ENCODE measurements around the gene GTF3C4. TPM values are rescaled to one million over a fixed set of nuclear protein-coding genes. Genes with fewer than 3 reads are reported as not detected.

Gene GTF3C4
- total and polyA plus RNA-seq, 11 donors = 1.4 to 11.7 (median 8.8) TPM

DNA sequence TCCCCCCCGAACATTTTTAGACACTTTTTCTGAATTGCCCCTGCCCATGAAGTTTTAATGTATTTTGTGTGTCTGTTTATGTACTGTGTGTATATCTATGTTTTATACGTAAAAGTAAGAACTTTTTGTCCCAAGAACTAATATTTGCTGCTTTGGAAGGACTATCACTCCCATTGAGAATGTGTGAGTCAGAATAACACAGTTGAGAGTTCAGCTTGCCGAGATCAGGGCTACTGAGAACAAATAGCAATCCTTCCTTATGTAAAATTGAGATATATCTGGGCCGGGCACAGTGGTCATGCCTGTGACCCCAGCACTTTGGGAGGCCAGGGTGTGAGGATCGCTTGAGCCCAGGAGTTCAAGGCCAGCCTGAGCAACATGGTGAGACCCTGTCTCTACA is 11.3 kb downstream of the GTF3C4 start:
- Histone ChIP-seq H3K4me1 (peaks cover 0 to 8% (median 0%) of the 10 kb centered on the region in 12 donors), H3K36me3 (peaks cover 0 to 75% (median 63%) of the 10 kb centered on the region in 9 donors), H3K9me3 (no peaks in the 10 kb centered on the region), H3K27ac (no peak overlapping the region), H3K27me3 (no peaks in the 10 kb centered on the region), H3K4me3 (no peak overlapping the region)
- no peak for TF ChIP-seq POLR2A (IDR thresholded peaks at IDR 0.05)
- TF ChIP-seq, protein P1, sequence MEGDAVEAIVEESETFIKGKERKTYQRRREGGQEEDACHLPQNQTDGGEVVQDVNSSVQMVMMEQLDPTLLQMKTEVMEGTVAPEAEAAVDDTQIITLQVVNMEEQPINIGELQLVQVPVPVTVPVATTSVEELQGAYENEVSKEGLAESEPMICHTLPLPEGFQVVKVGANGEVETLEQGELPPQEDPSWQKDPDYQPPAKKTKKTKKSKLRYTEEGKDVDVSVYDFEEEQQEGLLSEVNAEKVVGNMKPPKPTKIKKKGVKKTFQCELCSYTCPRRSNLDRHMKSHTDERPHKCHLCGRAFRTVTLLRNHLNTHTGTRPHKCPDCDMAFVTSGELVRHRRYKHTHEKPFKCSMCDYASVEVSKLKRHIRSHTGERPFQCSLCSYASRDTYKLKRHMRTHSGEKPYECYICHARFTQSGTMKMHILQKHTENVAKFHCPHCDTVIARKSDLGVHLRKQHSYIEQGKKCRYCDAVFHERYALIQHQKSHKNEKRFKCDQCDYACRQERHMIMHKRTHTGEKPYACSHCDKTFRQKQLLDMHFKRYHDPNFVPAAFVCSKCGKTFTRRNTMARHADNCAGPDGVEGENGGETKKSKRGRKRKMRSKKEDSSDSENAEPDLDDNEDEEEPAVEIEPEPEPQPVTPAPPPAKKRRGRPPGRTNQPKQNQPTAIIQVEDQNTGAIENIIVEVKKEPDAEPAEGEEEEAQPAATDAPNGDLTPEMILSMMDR (IDR thresholded peaks at IDR 0.05) = no peak
- DNase-seq (no peak), ATAC-seq (no peak)
- WGBS, 4 donors = 73 to 89% (median 83%) methylated on average over 5 of the region's 5 CpGs
- intact Hi-C loops (cut with DNase I) = no loop called here

- no peak for DNase-seq
- no peak overlapping the region for H3K27ac ChIP-seq
- ATAC-seq = peak; percentile 31 to 45 (median 33)
Measured at GRCh38 chr9:132683873-132684272, 13.6 kb downstream of the GTF3C4 start.

GRCh38 chr9:132690696-132691095 is 20.4 kb downstream of the GTF3C4 start:
- H3K4me1 ChIP-seq = peaks cover 0 to 5% (median 0%) of the 10 kb centered on the region in 12 donors
- peaks cover 0 to under 1% (median 0%) of the 10 kb centered on the region in 12 donors for H3K9me3 ChIP-seq
- TF ChIP-seq, protein P1 (IDR thresholded peaks at IDR 0.05) = no peak
- no peak for TF ChIP-seq POLR2A (IDR thresholded peaks at IDR 0.05)
- no peaks in the 10 kb centered on the region for H3K27me3 ChIP-seq
- H3K27ac ChIP-seq = no peak overlapping the region
- DNase-seq (no peak), ATAC-seq (no peak)
- H3K4me3 ChIP-seq = no peak overlapping the region
- WGBS, 4 donors = 71 to 94% (median 81%) methylated on average over 1 of the region's 1 CpG
- intact Hi-C loops (cut with DNase I) = no loop called here
- H3K36me3 ChIP-seq = peaks cover 0 to 69% (median 56%) of the 10 kb centered on the region in 9 donors

More at GRCh38 chr9:132683873-132684272, 13.6 kb downstream of the GTF3C4 start:
- TF ChIP-seq, protein P1 (IDR thresholded peaks at IDR 0.05) = no peak
- no peak for TF ChIP-seq POLR2A (IDR thresholded peaks at IDR 0.05)
- H3K27me3 ChIP-seq = no peaks in the 10 kb centered on the region
- H3K4me1 ChIP-seq = peaks cover 0 to 8% (median 0%) of the 10 kb centered on the region in 12 donors
- H3K36me3 ChIP-seq = peaks cover 0 to 87% (median 74%) of the 10 kb centered on the region in 9 donors
- no peak overlapping the region for H3K4me3 ChIP-seq
- intact Hi-C loops (cut with DNase I) = no loop called here
- 48 to 56% (median 52%) methylated on average over 1 of the region's 1 CpG for WGBS, 4 donors
- no peaks in the 10 kb centered on the region for H3K9me3 ChIP-seq

GRCh38 chr9:132694144-132694543 is 23.9 kb downstream of the GTF3C4 start:
- peaks cover 0 to 34% (median 21%) of the 10 kb centered on the region in 9 donors for H3K36me3 ChIP-seq
- DNase-seq (no peak), ATAC-seq (no peak)
- peaks cover 0 to 5% (median 0%) of the 10 kb centered on the region in 12 donors for H3K4me1 ChIP-seq
- H3K4me3 ChIP-seq = no peak overlapping the region
- TF ChIP-seq POLR2A (IDR thresholded peaks at IDR 0.05) = no peak
- TF ChIP-seq, protein P1 (IDR thresholded peaks at IDR 0.05) = peak in 4 of 12 donors; percentile 13 to 17 (median 13)
- peaks cover 0 to 29% (median 18%) of the 10 kb centered on the region in 12 donors for H3K9me3 ChIP-seq
- 35 to 41% (median 37%) methylated on average over 2 of the region's 2 CpGs for WGBS, 4 donors
- intact Hi-C loops (cut with DNase I) = no loop called here
- no peak overlapping the region for H3K27ac ChIP-seq
- H3K27me3 ChIP-seq = no peaks in the 10 kb centered on the region

All from heart left ventricle (tissue), 16 donors.